ENCODE data around the gene RWDD3. TPM values are rescaled to one million over a fixed set of nuclear protein-coding genes. Genes with fewer than 3 reads are reported as not detected.
A peak's percentile ranks its signal among the peaks of the same experiment; 100 is the strongest.

Gene RWDD3
- total RNA-seq, 2 experiments from 2014 or later = 10.8 to 13.9 TPM

DNA sequence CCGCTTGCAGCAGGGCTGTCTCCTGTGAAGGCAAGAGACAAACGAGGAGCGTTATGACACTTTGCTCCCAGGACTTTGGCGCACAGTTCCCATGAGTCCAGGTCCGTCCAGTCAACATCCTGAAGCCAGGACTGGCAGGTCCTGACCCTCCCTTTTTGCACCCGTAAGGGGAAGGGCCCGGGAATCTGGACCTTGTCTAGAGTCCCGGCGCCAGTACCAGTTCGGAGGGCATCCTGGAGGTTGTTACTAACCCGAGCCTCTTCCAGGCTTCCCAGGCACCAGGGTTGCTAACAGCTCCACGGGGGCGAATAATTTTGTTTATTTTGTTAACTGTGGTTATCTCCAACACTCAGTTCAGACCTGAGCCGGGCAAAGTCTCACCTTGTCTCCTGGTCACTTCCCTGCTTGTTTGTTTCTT is 682 bp upstream of the RWDD3 start:
- Mint-ChIP-seq H3K9me3 (no peaks in the 10 kb centered on the region), H3K36me3 (peaks cover 8% of the 10 kb centered on the region)

GRCh38 chr1:95236784-95237575 is 3.0 kb downstream of the RWDD3 start:
- Mint-ChIP-seq H3K4me1 (ENCODE audit: low read depth) (peaks cover 61% of the 10 kb centered on the region), H3K27me3 (peaks cover 1% of the 10 kb centered on the region), H3K4me3 (no peak overlapping the region), H3K9me3 (peaks cover 16% of the 10 kb centered on the region), H3K36me3 (peaks cover 33% of the 10 kb centered on the region), H3K27ac (no peak overlapping the region)
- ChIA-PET CTCF (interaction anchor here (0.6 to 0.9 kb wide), 2 partner anchors 152 to 1358 kb away, joined by 3 to 4 read pairs; no protein-coding TSS in a partner anchor), POLR2A (no interaction called here)
- intact Hi-C loops (cut with micrococcal nuclease) = loop anchor here (10.0 kb wide), 2 partner anchors 272 to 312 kb away; partner anchors contain the start of gene CNN3
- DNase-seq = no peak

More for the DNA sequence above, 682 bp upstream of the RWDD3 start:
- Mint-ChIP-seq H3K4me3 (peak overlapping the region; percentile 86), H3K4me1 (ENCODE audit: low read depth) (peaks cover 35% of the 10 kb centered on the region), H3K27ac (peak overlapping the region; percentile 42), H3K27me3 (peaks cover 7% of the 10 kb centered on the region)
- CTCF ChIA-PET = interaction anchor here (0.6 to 2.7 kb wide), 23 partner anchors 10 to 379 kb away, joined by 3 to 31 read pairs (median 4); partner anchors contain the start of genes ALG14 and TLCD4
- intact Hi-C loops (cut with micrococcal nuclease) = loop anchor here (5.0 to 10.0 kb wide), 4 partner anchors 269 to 1489 kb away; partner anchors contain the start of genes CNN3 and PTBP2
- DNase-seq = no peak
- POLR2A ChIA-PET = interaction anchor here (1.2 to 1.7 kb wide), 2 partner anchors 116 to 160 kb away, joined by 4 to 11 read pairs; partner anchors contain the start of genes ALG14 and TLCD4

DNA sequence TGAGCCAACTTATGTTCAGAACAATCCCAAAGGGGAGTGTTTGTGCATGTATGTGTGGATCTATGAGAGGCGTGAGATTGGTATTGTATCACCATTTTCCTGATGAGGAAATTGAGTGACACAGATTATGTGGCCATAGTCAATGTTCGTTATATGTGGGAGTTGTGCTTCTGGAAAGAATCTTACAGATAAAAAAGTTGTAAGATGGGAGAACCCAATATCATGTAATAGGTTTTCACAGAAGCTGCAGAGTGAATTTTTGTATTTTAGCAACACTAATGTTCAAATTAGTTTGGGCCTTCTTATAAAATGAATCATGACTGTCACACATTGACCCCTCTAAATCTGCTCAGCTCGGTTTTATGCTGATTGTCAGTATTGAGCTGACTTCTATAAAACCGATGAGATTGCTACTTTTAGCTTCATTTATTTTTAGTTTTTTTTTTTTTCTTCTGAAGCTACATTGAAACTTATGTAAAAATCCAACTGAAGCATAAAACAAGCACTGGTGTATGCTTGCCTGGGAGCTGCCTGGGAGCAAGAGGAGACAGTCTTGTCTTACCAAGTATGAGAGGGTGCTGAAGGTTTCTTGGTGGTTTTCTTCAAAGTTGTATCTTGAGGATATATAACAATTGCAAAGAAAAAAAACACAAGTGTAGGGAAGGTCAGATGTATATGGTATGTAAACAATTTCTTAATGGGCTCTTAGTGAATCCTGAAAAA is 4.1 kb downstream of the RWDD3 start:
- Mint-ChIP-seq H3K27me3 (no peaks in the 10 kb centered on the region), H3K36me3 (peaks cover 40% of the 10 kb centered on the region), H3K4me1 (ENCODE audit: low read depth) (peaks cover 63% of the 10 kb centered on the region), H3K9me3 (peaks cover 20% of the 10 kb centered on the region), H3K4me3 (no peak overlapping the region), H3K27ac (no peak overlapping the region)
- CTCF ChIA-PET = interaction anchor here (0.9 to 1.4 kb wide), 2 partner anchors 153 to 384 kb away, joined by 3 read pairs; no protein-coding TSS in a partner anchor
- intact Hi-C loops (cut with micrococcal nuclease) = loop anchor here (10.0 kb wide), 2 partner anchors 273 to 313 kb away; partner anchors contain the start of gene CNN3
- POLR2A ChIA-PET = no interaction called here
- no peak for DNase-seq

DNA sequence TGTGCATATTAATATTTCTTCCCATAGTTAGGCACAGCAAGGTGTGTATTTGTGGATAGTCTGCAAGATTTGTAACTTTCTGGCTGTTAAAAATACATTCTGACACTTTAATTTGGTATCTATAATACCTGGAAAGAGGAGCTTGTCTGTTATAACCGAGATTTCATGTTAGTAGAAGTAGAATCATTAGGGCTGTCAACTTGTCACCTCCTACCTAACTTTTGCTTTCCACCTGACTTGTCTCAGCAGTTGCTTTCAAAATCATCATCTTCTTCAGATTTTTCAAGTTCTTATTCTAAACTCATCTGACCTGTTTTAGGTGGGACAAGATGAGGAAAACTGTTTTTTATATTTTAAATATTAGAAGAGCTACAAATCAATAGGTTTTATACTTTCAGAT is 11.0 kb downstream of the RWDD3 start:
- Mint-ChIP-seq H3K9me3 (peaks cover 20% of the 10 kb centered on the region), H3K36me3 (peaks cover 46% of the 10 kb centered on the region), H3K27ac (no peak overlapping the region), H3K27me3 (no peaks in the 10 kb centered on the region), H3K4me1 (ENCODE audit: low read depth) (peaks cover 19% of the 10 kb centered on the region), H3K4me3 (no peak overlapping the region)
- ChIA-PET CTCF (interaction anchor here (2.6 kb wide), 1 partner anchor 11 kb away, joined by 11 read pairs; the partner anchor contains the start of gene RWDD3), POLR2A (no interaction called here)
- DNase-seq = no peak
- intact Hi-C loops (cut with micrococcal nuclease) = no loop called here

DNA sequence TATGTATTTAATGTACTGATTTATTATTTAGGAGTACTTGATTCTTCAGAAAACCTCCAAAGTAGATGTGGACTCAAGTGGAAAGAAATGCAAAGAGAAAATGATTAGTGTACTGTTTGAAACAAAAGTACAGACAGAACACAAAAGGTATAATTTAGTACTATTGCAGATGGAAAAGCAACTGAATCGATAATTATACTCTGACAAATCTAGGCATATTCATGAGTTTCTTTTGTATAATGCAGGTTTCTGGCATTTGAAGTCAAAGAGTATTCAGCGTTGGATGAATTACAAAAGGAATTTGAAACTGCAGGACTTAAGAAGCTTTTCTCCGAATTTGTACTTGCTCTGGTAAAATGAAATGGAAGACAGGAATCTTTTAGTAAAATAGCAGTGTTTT is 12.5 kb downstream of the RWDD3 start:
- intact Hi-C loops (cut with micrococcal nuclease) = no loop called here
- H3K27ac Mint-ChIP-seq = no peak overlapping the region
- ChIA-PET POLR2A (no interaction called here), CTCF (interaction anchor here (1.6 kb wide), 1 partner anchor 13 kb away, joined by 7 read pairs; the partner anchor contains the start of gene RWDD3)
- DNase-seq = no peak
- peaks cover 32% of the 10 kb centered on the region for H3K36me3 Mint-ChIP-seq
- H3K4me1 Mint-ChIP-seq (ENCODE audit: low read depth) = peaks cover 10% of the 10 kb centered on the region
- peaks cover 9% of the 10 kb centered on the region for H3K9me3 Mint-ChIP-seq
- no peak overlapping the region for H3K4me3 Mint-ChIP-seq
- H3K27me3 Mint-ChIP-seq = no peaks in the 10 kb centered on the region

GRCh38 chr1:95247607-95248006 is 13.6 kb downstream of the RWDD3 start:
- DNase-seq = no peak
- POLR2A ChIA-PET = interaction anchor here (0.6 kb wide), 1 partner anchor 102 kb away, joined by 3 read pairs; no protein-coding TSS in a partner anchor
- no peaks in the 10 kb centered on the region for H3K27me3 Mint-ChIP-seq
- CTCF ChIA-PET = interaction anchor here (1.3 kb wide), 1 partner anchor 14 kb away, joined by 6 read pairs; the partner anchor contains the start of gene RWDD3
- no peak overlapping the region for H3K27ac Mint-ChIP-seq
- intact Hi-C loops (cut with micrococcal nuclease) = no loop called here
- no peak overlapping the region for H3K4me3 Mint-ChIP-seq
- H3K9me3 Mint-ChIP-seq = no peaks in the 10 kb centered on the region
- peaks cover 10% of the 10 kb centered on the region for H3K4me1 Mint-ChIP-seq (ENCODE audit: low read depth)
- peaks cover 33% of the 10 kb centered on the region for H3K36me3 Mint-ChIP-seq

DNA sequence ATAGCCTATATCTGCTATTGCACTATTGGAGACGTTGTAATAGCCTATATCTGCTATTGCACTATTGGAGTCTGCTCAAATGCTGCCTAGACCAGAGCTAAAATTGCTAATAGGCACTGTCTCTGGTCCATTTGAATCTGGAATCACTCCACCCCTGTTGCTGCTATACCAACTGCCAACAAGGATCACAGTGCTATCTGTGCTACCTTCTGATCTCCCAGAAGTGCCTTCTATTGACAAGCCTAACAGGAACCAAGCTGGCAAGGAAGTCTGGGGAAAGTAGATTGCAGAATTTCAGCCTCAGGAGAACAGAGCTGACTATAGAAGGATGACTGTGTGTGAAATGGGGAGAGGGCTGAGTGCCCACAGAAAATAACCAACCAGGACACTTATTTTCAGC is 15.9 kb downstream of the RWDD3 start:
- ChIA-PET CTCF (interaction anchor here (0.9 to 1.1 kb wide), 3 partner anchors 16 to 396 kb away, joined by 3 to 4 read pairs (median 3); partner anchors contain the start of gene RWDD3), POLR2A (no interaction called here)
- DNase-seq = no peak
- no peaks in the 10 kb centered on the region for H3K27me3 Mint-ChIP-seq
- peaks cover 36% of the 10 kb centered on the region for H3K36me3 Mint-ChIP-seq
- peaks cover 1% of the 10 kb centered on the region for H3K4me1 Mint-ChIP-seq (ENCODE audit: low read depth)
- intact Hi-C loops (cut with micrococcal nuclease) = no loop called here
- peaks cover 2% of the 10 kb centered on the region for H3K9me3 Mint-ChIP-seq
- H3K27ac Mint-ChIP-seq = no peak overlapping the region
- no peak overlapping the region for H3K4me3 Mint-ChIP-seq

DNA sequence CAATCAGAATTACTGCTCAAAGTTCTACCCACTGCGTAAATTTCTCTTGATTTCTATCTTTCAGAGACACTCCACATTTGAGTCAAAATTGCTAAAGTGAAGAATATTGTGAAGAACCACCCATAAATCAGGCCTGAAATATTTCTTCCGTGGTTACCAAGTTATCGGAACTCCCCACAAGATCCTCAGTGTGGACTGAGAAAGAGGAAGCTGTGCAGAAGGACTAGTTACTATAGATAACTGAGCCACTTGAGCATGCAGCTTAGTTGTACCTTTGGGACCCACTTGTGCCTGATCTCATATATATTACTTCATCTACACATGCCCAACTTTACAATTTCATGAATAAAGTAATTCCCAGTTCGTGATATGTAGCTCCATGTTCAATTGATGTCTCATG is 18.4 kb downstream of the RWDD3 start:
- Mint-ChIP-seq H3K9me3 (peaks cover 2% of the 10 kb centered on the region), H3K4me3 (no peak overlapping the region), H3K36me3 (peaks cover 31% of the 10 kb centered on the region), H3K4me1 (ENCODE audit: low read depth) (no peaks in the 10 kb centered on the region), H3K27me3 (no peaks in the 10 kb centered on the region), H3K27ac (no peak overlapping the region)
- ChIA-PET CTCF (no interaction called here), POLR2A (no interaction called here)
- no peak for DNase-seq
- intact Hi-C loops (cut with micrococcal nuclease) = no loop called here

- H3K4me1 Mint-ChIP-seq (ENCODE audit: low read depth) = no peaks in the 10 kb centered on the region
- POLR2A ChIA-PET = no interaction called here
- intact Hi-C loops (cut with micrococcal nuclease) = no loop called here
- H3K9me3 Mint-ChIP-seq = peaks cover 2% of the 10 kb centered on the region
- H3K27me3 Mint-ChIP-seq = no peaks in the 10 kb centered on the region
- CTCF ChIA-PET = no interaction called here
- peaks cover 22% of the 10 kb centered on the region for H3K36me3 Mint-ChIP-seq
- no peak for DNase-seq
- no peak overlapping the region for H3K27ac Mint-ChIP-seq
- H3K4me3 Mint-ChIP-seq = no peak overlapping the region
Observed at GRCh38 chr1:95254959-95255358, 20.9 kb downstream of the RWDD3 start.

- CTCF ChIA-PET = no interaction called here
Observed at GRCh38 chr1:95255826-95256225, 21.8 kb downstream of the RWDD3 start.

GRCh38 chr1:95257758-95258157 is 23.7 kb downstream of the RWDD3 start:
- Mint-ChIP-seq H3K27me3 (no peaks in the 10 kb centered on the region), H3K9me3 (peaks cover 2% of the 10 kb centered on the region), H3K4me1 (ENCODE audit: low read depth) (no peaks in the 10 kb centered on the region), H3K4me3 (no peak overlapping the region), H3K36me3 (peaks cover 10% of the 10 kb centered on the region), H3K27ac (no peak overlapping the region)
- intact Hi-C loops (cut with micrococcal nuclease) = no loop called here
- no peak for DNase-seq
- ChIA-PET CTCF (no interaction called here), POLR2A (no interaction called here)

More at GRCh38 chr1:95255826-95256225, 21.8 kb downstream of the RWDD3 start:
- no peaks in the 10 kb centered on the region for H3K4me1 Mint-ChIP-seq (ENCODE audit: low read depth)
- intact Hi-C loops (cut with micrococcal nuclease) = no loop called here
- H3K27ac Mint-ChIP-seq = no peak overlapping the region
- H3K9me3 Mint-ChIP-seq = peaks cover 2% of the 10 kb centered on the region
- peaks cover 22% of the 10 kb centered on the region for H3K36me3 Mint-ChIP-seq
- no peak for DNase-seq
- POLR2A ChIA-PET = no interaction called here
- no peaks in the 10 kb centered on the region for H3K27me3 Mint-ChIP-seq
- H3K4me3 Mint-ChIP-seq = no peak overlapping the region

GRCh38 chr1:95259245-95259644 is 25.2 kb downstream of the RWDD3 start:
- Mint-ChIP-seq H3K27me3 (no peaks in the 10 kb centered on the region), H3K4me1 (ENCODE audit: low read depth) (no peaks in the 10 kb centered on the region), H3K36me3 (no peaks in the 10 kb centered on the region), H3K4me3 (no peak overlapping the region), H3K27ac (no peak overlapping the region), H3K9me3 (no peaks in the 10 kb centered on the region)
- ChIA-PET CTCF (no interaction called here), POLR2A (no interaction called here)
- intact Hi-C loops (cut with micrococcal nuclease) = no loop called here
- no peak for DNase-seq
